ENCODE measurements around the gene IZUMO2.

The IZUMO2 gene

GRCh38 chr19:50175924-50176323 lies 12.8 kb upstream of the IZUMO2 start:
- no peak for TF ChIP-seq EP300 (IDR thresholded peaks at IDR 0.05; ENCODE audit: borderline replicate concordance)
- TF ChIP-seq USF1 (IDR thresholded peaks at IDR 0.05): peak; percentile 85
- TF ChIP-seq CREB1 (IDR thresholded peaks at IDR 0.05; ENCODE audit: low read depth): no peak
- TF ChIP-seq RAD21 (IDR thresholded peaks at IDR 0.05; ENCODE audit: low read depth): no peak

- TF ChIP-seq NFIC (IDR thresholded peaks at IDR 0.05): peak; percentile 71
- peak; percentile 89 for TF ChIP-seq FOXM1 (IDR thresholded peaks at IDR 0.05; ENCODE audit: borderline replicate concordance, low read depth)
- peak; percentile 93 for TF ChIP-seq TCF12 (IDR thresholded peaks at IDR 0.05; ENCODE audit: low read depth)
- TF ChIP-seq RAD21 (IDR thresholded peaks at IDR 0.05; ENCODE audit: low read depth): peak; percentile 3; the same call in 1 of the 2 replicates
- TF ChIP-seq REST (IDR thresholded peaks at IDR 0.05; ENCODE audit: low read depth): no peak
- TF ChIP-seq ZBTB7A (IDR thresholded peaks at IDR 0.05; ENCODE audit: low read depth): no peak
- TF ChIP-seq CEBPB (IDR thresholded peaks at IDR 0.05): peak; percentile 26; the same call in 1 of the 2 replicates
- no peak for TF ChIP-seq EGR1 (IDR thresholded peaks at IDR 0.05)
- TF ChIP-seq YY1 (IDR thresholded peaks at IDR 0.05; ENCODE audit: low read depth): no peak
- TF ChIP-seq USF1 (IDR thresholded peaks at IDR 0.05): peak; percentile 51
- TF ChIP-seq MAX (IDR thresholded peaks at IDR 0.05): peak; percentile 64
- TF ChIP-seq EP300 (IDR thresholded peaks at IDR 0.05; ENCODE audit: borderline replicate concordance): peak; percentile 94
- TF ChIP-seq TAF1 (IDR thresholded peaks at IDR 0.05; ENCODE audit: low read depth): no peak
- peak; percentile 86 for TF ChIP-seq TEAD4 (IDR thresholded peaks at IDR 0.05)
- no peak for TF ChIP-seq CREB1 (IDR thresholded peaks at IDR 0.05; ENCODE audit: low read depth)
Measured at GRCh38 chr19:50174100-50174793, 11.2 kb upstream of the IZUMO2 start.

GRCh38 chr19:50173127-50173526 lies 10.0 kb upstream of the IZUMO2 start:
- TF ChIP-seq MAX (IDR thresholded peaks at IDR 0.05) (0 out of 2 replicates have a peak, but pooled peaks have one; percentile 17), CREB1 (IDR thresholded peaks at IDR 0.05; ENCODE audit: low read depth) (no peak), EP300 (IDR thresholded peaks at IDR 0.05; ENCODE audit: borderline replicate concordance) (0 out of 2 replicates have a peak, but pooled peaks have one; percentile 12)

GRCh38 chr19:50172726-50173125 lies 9.6 kb upstream of the IZUMO2 start:
- TF ChIP-seq RAD21 (IDR thresholded peaks at IDR 0.05; ENCODE audit: low read depth): no peak
- no peak for TF ChIP-seq CEBPB (IDR thresholded peaks at IDR 0.05)
- no peak for TF ChIP-seq FOXM1 (IDR thresholded peaks at IDR 0.05; ENCODE audit: borderline replicate concordance, low read depth)
- no peak for TF ChIP-seq USF1 (IDR thresholded peaks at IDR 0.05)
- TF ChIP-seq TCF12 (IDR thresholded peaks at IDR 0.05; ENCODE audit: low read depth): no peak
- no peak for TF ChIP-seq TEAD4 (IDR thresholded peaks at IDR 0.05)
- TF ChIP-seq ZBTB7A (IDR thresholded peaks at IDR 0.05; ENCODE audit: low read depth): no peak
- TF ChIP-seq REST (IDR thresholded peaks at IDR 0.05; ENCODE audit: low read depth): no peak
- TF ChIP-seq NFIC (IDR thresholded peaks at IDR 0.05): no peak
- TF ChIP-seq EP300 (IDR thresholded peaks at IDR 0.05; ENCODE audit: borderline replicate concordance): no peak

- TF ChIP-seq USF1 (IDR thresholded peaks at IDR 0.05) (no peak), MAX (IDR thresholded peaks at IDR 0.05) (no peak), RAD21 (IDR thresholded peaks at IDR 0.05; ENCODE audit: low read depth) (no peak)
Measured at GRCh38 chr19:50171752-50172151, 8.7 kb upstream of the IZUMO2 start.

All from Ishikawa (cell line).